ENCODE data around the gene ASIC2. TPM values are rescaled to one million over a fixed set of nuclear protein-coding genes. Genes with fewer than 3 reads are reported as not detected.

The ASIC2 gene
- total RNA-seq, 1 donor from 2014 or later = 0.36 TPM

DNA sequence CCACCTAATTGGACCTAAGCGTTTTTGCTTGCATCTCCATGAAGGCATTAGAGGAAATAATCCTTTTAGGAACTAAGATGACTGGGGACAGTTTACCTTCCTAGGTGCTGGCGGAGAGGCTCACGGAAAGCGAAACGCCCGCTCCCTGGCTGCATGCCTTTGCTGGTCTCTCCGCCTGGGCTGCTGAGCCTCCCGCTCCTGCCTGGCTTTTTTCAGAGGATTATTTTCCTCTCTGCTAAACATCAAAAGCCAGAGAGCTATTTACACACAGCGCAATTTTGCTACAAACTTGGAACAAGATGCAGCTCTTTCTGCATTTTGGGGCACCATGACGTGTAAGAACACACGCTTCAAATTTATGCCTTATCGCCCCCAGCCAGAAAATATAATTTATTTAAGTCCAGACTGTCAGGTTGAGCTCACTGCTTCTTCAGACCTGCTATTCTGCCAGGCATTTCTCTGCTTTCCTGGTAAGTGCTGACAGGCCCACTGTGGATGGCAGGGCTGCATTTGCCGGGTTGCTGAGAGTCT, 177.0 kb downstream of the ASIC2 start:
- no peaks in the 10 kb centered on the region for H3K79me2 ChIP-seq (ENCODE audit: insufficient read depth, low read length)
- no peak for FAIRE-seq
- no peaks in the 10 kb centered on the region for H3K9me3 ChIP-seq (ENCODE audit: insufficient read depth, low read depth, low read length)
- Mint-ChIP-seq H3K4me3 (ENCODE audit: unreplicated experiment) (no peak overlapping the region), H3K36me3 (ENCODE audit: low read depth, unreplicated experiment) (no peaks in the 10 kb centered on the region), H3K4me1 (ENCODE audit: low read depth, unreplicated experiment) (peaks cover 5% of the 10 kb centered on the region), H3K9me3 (ENCODE audit: unreplicated experiment) (peaks cover 9% of the 10 kb centered on the region), H3K27ac (ENCODE audit: unreplicated experiment) (no peak overlapping the region), H3K27me3 (ENCODE audit: low read depth, unreplicated experiment) (peaks cover 47% of the 10 kb centered on the region)
- DNase-seq (ENCODE audit: low read depth) = no peak
- no peaks in the 10 kb centered on the region for H3K4me1 ChIP-seq (ENCODE audit: insufficient read depth, low read length)
- H4K20me1 ChIP-seq (ENCODE audit: insufficient read depth, low read length) = no peaks in the 10 kb centered on the region
- no peak overlapping the region for H3K4me3 ChIP-seq (ENCODE audit: insufficient read depth, low read depth, low read length)
- H3K27ac ChIP-seq (ENCODE audit: low read depth, low read length) = no peak overlapping the region
- H3K36me3 ChIP-seq (ENCODE audit: insufficient read depth, low read length) = no peaks in the 10 kb centered on the region
- H2AFZ ChIP-seq (ENCODE audit: low read depth, low read length) = no peak overlapping the region
- no peak overlapping the region for H3K4me2 ChIP-seq (ENCODE audit: low read length)
- TF ChIP-seq EZH2 (IDR thresholded peaks at IDR 0.05; ENCODE audit: insufficient read depth, low read length) = no peak
- TF ChIP-seq, protein P1, sequence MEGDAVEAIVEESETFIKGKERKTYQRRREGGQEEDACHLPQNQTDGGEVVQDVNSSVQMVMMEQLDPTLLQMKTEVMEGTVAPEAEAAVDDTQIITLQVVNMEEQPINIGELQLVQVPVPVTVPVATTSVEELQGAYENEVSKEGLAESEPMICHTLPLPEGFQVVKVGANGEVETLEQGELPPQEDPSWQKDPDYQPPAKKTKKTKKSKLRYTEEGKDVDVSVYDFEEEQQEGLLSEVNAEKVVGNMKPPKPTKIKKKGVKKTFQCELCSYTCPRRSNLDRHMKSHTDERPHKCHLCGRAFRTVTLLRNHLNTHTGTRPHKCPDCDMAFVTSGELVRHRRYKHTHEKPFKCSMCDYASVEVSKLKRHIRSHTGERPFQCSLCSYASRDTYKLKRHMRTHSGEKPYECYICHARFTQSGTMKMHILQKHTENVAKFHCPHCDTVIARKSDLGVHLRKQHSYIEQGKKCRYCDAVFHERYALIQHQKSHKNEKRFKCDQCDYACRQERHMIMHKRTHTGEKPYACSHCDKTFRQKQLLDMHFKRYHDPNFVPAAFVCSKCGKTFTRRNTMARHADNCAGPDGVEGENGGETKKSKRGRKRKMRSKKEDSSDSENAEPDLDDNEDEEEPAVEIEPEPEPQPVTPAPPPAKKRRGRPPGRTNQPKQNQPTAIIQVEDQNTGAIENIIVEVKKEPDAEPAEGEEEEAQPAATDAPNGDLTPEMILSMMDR (IDR thresholded peaks at IDR 0.05; ENCODE audit: insufficient read depth, low read depth, low read length) = no peak
- peaks cover 2% of the 10 kb centered on the region for H3K27me3 ChIP-seq (ENCODE audit: insufficient read depth, low read length)
- H3K9ac ChIP-seq (ENCODE audit: low read length) = no peak overlapping the region

DNA sequence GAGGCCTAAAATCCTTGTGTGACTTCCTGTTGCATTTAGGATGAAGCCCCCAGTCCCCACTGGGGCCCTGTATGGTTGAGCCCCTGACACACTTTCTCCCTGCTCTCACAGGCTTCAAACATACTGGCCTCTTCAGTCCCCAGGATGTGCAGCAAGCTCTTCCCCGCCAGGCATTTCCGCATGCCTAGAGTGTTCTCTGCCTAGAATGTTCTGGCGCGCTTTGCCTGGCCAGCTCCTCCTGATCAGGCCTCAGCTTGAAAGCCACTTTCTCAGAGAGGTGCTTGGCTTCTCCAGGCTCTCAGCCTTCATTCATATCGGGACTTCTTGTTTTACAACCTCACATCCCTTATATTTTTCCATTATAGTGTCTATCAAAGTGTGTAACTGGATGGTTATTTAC, 177.7 kb downstream of the ASIC2 start:
- H3K4me1 ChIP-seq (ENCODE audit: insufficient read depth, low read length) = no peaks in the 10 kb centered on the region
- Mint-ChIP-seq H3K27ac (ENCODE audit: unreplicated experiment) (no peak overlapping the region), H3K4me1 (ENCODE audit: low read depth, unreplicated experiment) (peaks cover 5% of the 10 kb centered on the region), H3K9me3 (ENCODE audit: unreplicated experiment) (peaks cover 12% of the 10 kb centered on the region), H3K36me3 (ENCODE audit: low read depth, unreplicated experiment) (no peaks in the 10 kb centered on the region), H3K4me3 (ENCODE audit: unreplicated experiment) (no peak overlapping the region), H3K27me3 (ENCODE audit: low read depth, unreplicated experiment) (peaks cover 43% of the 10 kb centered on the region)
- no peak overlapping the region for H2AFZ ChIP-seq (ENCODE audit: low read depth, low read length)
- no peaks in the 10 kb centered on the region for H3K9me3 ChIP-seq (ENCODE audit: insufficient read depth, low read depth, low read length)
- no peak overlapping the region for H3K4me2 ChIP-seq (ENCODE audit: low read length)
- H3K9ac ChIP-seq (ENCODE audit: low read length) = no peak overlapping the region
- H3K36me3 ChIP-seq (ENCODE audit: insufficient read depth, low read length) = no peaks in the 10 kb centered on the region
- no peak overlapping the region for H3K4me3 ChIP-seq (ENCODE audit: insufficient read depth, low read depth, low read length)
- DNase-seq (ENCODE audit: low read depth) = no peak
- H3K79me2 ChIP-seq (ENCODE audit: insufficient read depth, low read length) = no peaks in the 10 kb centered on the region
- no peak overlapping the region for H3K27ac ChIP-seq (ENCODE audit: low read depth, low read length)
- H3K27me3 ChIP-seq (ENCODE audit: insufficient read depth, low read length) = peaks cover 2% of the 10 kb centered on the region
- no peaks in the 10 kb centered on the region for H4K20me1 ChIP-seq (ENCODE audit: insufficient read depth, low read length)
- no peak for FAIRE-seq
- TF ChIP-seq, protein P1 (IDR thresholded peaks at IDR 0.05; ENCODE audit: insufficient read depth, low read depth, low read length) = no peak
- TF ChIP-seq EZH2 (IDR thresholded peaks at IDR 0.05; ENCODE audit: insufficient read depth, low read length) = no peak

DNA sequence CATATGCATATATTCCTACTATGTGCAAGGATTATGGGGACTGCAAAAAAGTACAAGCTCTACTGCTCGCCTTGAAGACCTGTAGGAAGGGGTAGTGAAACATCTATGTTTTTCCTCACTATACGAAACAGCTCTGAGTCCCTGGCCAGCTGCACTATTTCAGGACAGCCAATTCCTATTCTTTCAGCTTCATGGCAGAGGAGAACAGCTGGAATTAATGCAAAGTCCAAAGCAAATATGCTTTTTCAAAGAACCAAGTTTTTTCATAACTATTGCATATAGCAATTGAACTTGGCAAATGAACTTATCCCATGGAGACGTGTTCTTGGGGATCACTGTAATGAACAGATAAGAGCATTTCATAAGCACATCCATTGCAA, 179.1 kb downstream of the ASIC2 start:
- Mint-ChIP-seq H3K36me3 (ENCODE audit: low read depth, unreplicated experiment) (no peaks in the 10 kb centered on the region), H3K4me3 (ENCODE audit: unreplicated experiment) (no peak overlapping the region), H3K27ac (ENCODE audit: unreplicated experiment) (no peak overlapping the region), H3K27me3 (ENCODE audit: low read depth, unreplicated experiment) (peaks cover 38% of the 10 kb centered on the region), H3K9me3 (ENCODE audit: unreplicated experiment) (peaks cover 14% of the 10 kb centered on the region), H3K4me1 (ENCODE audit: low read depth, unreplicated experiment) (peaks cover 5% of the 10 kb centered on the region)
- TF ChIP-seq, protein P1 (IDR thresholded peaks at IDR 0.05; ENCODE audit: insufficient read depth, low read depth, low read length) = no peak
- TF ChIP-seq EZH2 (IDR thresholded peaks at IDR 0.05; ENCODE audit: insufficient read depth, low read length) = no peak
- no peak overlapping the region for H3K27ac ChIP-seq (ENCODE audit: low read depth, low read length)
- H3K4me3 ChIP-seq (ENCODE audit: insufficient read depth, low read depth, low read length) = no peak overlapping the region
- H3K79me2 ChIP-seq (ENCODE audit: insufficient read depth, low read length) = no peaks in the 10 kb centered on the region
- no peaks in the 10 kb centered on the region for H3K4me1 ChIP-seq (ENCODE audit: insufficient read depth, low read length)
- H4K20me1 ChIP-seq (ENCODE audit: insufficient read depth, low read length) = no peaks in the 10 kb centered on the region
- no peak for FAIRE-seq
- no peak overlapping the region for H3K9ac ChIP-seq (ENCODE audit: low read length)
- peaks cover 2% of the 10 kb centered on the region for H3K27me3 ChIP-seq (ENCODE audit: insufficient read depth, low read length)
- H3K36me3 ChIP-seq (ENCODE audit: insufficient read depth, low read length) = no peaks in the 10 kb centered on the region
- H3K4me2 ChIP-seq (ENCODE audit: low read length) = no peak overlapping the region
- DNase-seq (ENCODE audit: low read depth) = no peak
- no peak overlapping the region for H2AFZ ChIP-seq (ENCODE audit: low read depth, low read length)
- H3K9me3 ChIP-seq (ENCODE audit: insufficient read depth, low read depth, low read length) = no peaks in the 10 kb centered on the region

Measured in astrocyte (in vitro differentiated cells and primary cell).